ENCODE data around the gene COPB2.

- TF ChIP-seq, protein P1, sequence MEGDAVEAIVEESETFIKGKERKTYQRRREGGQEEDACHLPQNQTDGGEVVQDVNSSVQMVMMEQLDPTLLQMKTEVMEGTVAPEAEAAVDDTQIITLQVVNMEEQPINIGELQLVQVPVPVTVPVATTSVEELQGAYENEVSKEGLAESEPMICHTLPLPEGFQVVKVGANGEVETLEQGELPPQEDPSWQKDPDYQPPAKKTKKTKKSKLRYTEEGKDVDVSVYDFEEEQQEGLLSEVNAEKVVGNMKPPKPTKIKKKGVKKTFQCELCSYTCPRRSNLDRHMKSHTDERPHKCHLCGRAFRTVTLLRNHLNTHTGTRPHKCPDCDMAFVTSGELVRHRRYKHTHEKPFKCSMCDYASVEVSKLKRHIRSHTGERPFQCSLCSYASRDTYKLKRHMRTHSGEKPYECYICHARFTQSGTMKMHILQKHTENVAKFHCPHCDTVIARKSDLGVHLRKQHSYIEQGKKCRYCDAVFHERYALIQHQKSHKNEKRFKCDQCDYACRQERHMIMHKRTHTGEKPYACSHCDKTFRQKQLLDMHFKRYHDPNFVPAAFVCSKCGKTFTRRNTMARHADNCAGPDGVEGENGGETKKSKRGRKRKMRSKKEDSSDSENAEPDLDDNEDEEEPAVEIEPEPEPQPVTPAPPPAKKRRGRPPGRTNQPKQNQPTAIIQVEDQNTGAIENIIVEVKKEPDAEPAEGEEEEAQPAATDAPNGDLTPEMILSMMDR (IDR thresholded peaks at IDR 0.05): no peak
- TF ChIP-seq POLR2AphosphoS5 (IDR thresholded peaks at IDR 0.05) (no peak), POLR2A (IDR thresholded peaks at IDR 0.05) (no peak), EP300 (IDR thresholded peaks at IDR 0.05) (no peak)
These were observed 62.7 kb downstream of the COPB2 start for GRCh38 chr3:139326707-139327106.

All from gastroesophageal sphincter (tissue), 3 donors.